HL-60 (cell line): ENCODE measurements around the gene TAF4.

Experiments used
- CTCF ChIP-seq: IDR thresholded peaks from one replicate; pipeline ENCODE4 v1.5.1; 2011; ENCODE audit warnings: low read length, control low read depth, inconsistent platforms; ENCODE audit not compliant: insufficient read depth
- GABPA ChIP-seq: IDR thresholded peaks from 2 replicates; pipeline ENCODE4 v1.6.1; 2012; ENCODE audit warnings: low read depth
- POLR2AphosphoS5 ChIP-seq: IDR thresholded peaks from 2 replicates; pipeline ENCODE4 v1.6.1; 2012; ENCODE audit warnings: low read depth

- TF ChIP-seq CTCF (no peak), POLR2AphosphoS5 (no peak), GABPA (no peak)
Measured at GRCh38 chr20:61972636-61973508, 92.8 kb downstream of the TAF4 start.
